T-helper 1 cell treated with Interleukin-12 subunit alpha and Interleukin-12 subunit beta and Interleukin-4 antibody, amounts not matched to agents 30 ng/mL and 1 ng/mL, for 36 hours (primary cell): ENCODE data around the gene MX1. TPM values are rescaled to one million over a fixed set of nuclear protein-coding genes. Genes with fewer than 3 reads are reported as not detected.
"Not testable (repeated sequence)": the region's sequence is repeated elsewhere in the genome, so short reads cannot be mapped to it uniquely, and the experiment has no call there.

Experiments used
- intact Hi-C: fragments of 100-400 bp; cut with micrococcal nuclease; formaldehyde crosslinking; loops from one replicate; pipeline ENCODE4 v1.15.1; 2024
- total RNA-seq: library from RNA; stranded (reverse); gene quantifications from 2 replicates; pipeline ENCODE4 v1.2.3, GENCODE V29; 2022

The MX1 gene
- total RNA-seq, 1 donor from 2014 or later: 368 TPM

DNA sequence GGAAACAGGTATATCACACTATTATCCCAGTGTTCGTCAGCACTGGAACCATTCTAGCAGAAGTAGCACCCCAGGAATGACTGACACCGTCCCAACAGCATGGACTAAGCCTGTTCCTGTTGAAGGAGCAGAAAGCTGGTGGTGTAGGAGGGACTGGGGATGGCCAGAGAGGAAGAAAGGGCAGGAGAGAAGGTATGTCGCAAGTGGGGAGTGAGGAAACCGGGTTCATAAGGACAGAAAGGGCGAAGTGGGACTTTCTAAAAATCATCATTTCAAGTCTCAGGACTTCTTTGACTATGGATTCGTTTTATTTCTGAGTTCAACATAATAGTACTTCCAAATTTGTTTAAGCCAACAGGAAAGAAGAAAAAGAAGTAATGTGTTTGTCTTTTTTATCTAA, 19.7 kb upstream of the MX1 start:
- intact Hi-C loops: no loop called here

GRCh38 chr21:41407541-41408460, 18.2 kb upstream of the MX1 start:
- intact Hi-C loops: no loop called here

GRCh38 chr21:41410361-41410760, 15.7 kb upstream of the MX1 start:
- intact Hi-C loops: no loop called here

DNA sequence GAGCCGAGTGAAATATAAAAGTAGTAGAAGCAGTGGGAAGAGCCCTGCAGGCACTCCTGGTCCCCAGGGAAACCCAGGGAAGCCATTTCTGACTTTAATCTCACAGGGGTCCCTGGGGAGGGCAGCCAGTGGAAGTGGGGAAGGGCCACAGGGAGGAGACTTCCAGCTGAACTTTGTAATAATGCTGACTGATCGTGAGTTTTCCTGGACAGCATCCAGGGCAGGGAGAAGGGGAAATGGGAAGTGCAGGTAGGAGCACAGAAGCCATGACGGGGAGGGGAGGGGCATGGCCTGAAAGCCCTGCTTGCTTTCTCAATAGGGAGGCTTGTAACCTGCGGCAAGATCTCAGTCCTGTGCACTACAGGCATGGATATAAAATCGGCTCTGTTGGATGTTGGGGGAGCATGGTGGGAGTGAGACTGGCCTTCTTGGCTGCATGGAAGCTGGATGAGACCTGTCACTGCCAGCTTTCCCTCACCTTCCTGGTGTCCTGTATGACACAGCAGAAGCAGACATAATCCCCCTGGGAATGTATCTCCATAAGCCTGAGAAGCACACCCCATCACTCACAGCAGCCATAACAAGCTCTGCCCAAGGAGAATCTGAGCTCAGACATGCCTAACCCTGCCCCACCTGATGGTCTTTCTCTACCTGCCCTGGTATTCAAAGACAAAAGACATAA, 15.1 kb upstream of the MX1 start:
- intact Hi-C loops: no loop called here

GRCh38 chr21:41411449-41412089, 14.5 kb upstream of the MX1 start:
- intact Hi-C loops: no loop called here

DNA sequence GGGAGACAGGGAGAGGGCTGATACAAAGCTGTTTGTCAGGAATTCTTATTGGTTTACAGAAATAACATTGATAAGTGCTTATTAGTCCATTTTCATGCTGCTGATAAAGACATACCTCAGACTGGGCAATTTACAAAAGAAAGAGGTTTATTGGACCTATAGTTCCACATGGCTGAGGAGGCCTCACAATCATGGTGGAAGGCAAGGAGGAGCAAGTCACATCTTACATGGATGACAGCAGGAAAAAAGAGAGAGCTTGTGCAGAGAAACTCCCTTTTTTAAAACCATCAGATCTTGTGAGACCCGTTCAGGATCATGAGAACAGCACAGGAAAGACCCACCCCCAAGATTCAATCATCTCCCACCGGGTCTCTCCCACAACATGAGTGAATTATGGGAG, 8.5 kb upstream of the MX1 start:
- intact Hi-C loops: not testable (repeated sequence)

DNA sequence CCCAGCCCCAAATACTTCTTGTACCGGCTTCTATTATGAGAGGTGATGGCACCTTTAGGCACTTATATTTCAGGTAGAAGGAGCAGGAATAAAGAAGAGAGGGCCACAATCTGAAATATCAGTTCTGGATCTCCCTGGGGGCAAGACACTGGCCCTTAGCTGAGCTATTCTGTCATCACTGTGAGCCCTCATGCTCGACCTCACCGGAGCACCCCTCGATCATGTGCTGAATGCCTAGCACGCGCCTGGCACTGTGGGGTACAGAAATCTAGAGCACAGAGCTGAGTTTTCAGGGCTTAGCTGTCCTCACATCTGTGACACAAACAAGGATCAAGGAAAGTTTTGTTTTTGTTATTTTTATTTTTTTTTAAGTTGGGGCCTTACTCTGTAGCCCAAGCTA, 7.6 kb upstream of the MX1 start:
- intact Hi-C loops: no loop called here

- intact Hi-C loops: no loop called here
These were observed 6.9 kb upstream of the MX1 start for GRCh38 chr21:41418956-41419680.

GRCh38 chr21:41419921-41420862, 5.8 kb upstream of the MX1 start:
- intact Hi-C loops: loop anchor here (1.0 to 10.0 kb wide), 3 partner anchors 58 to 985 kb away; partner anchors contain the start of genes MX2 and UBASH3A

GRCh38 chr21:41420998-41421397, 5.0 kb upstream of the MX1 start:
- intact Hi-C loops: loop anchor here (1.0 to 10.0 kb wide), 3 partner anchors 59 to 984 kb away; partner anchors contain the start of genes MX2 and UBASH3A

- intact Hi-C loops: loop anchor here (10.0 kb wide), 2 partner anchors 812 to 982 kb away; partner anchors contain the start of gene UBASH3A
These were observed 3.3 kb upstream of the MX1 start for GRCh38 chr21:41422546-41423304.

- intact Hi-C loops: loop anchor here (10.0 kb wide), 2 partner anchors 812 to 982 kb away; partner anchors contain the start of gene UBASH3A
These were observed 2.8 kb upstream of the MX1 start for GRCh38 chr21:41423305-41423636.

DNA sequence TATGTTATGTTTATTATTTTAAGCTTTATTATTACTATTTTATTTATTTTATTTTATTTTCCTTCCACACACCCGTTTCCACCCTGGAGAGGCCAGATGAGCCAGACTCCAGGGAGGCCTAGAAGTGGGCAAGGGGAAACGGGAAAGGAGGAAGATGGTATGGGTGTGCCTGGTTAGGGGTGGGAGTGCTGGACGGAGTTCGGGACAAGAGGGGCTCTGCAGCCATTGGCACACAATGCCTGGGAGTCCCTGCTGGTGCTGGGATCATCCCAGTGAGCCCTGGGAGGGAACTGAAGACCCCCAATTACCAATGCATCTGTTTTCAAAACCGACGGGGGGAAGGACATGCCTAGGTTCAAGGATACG, 468 bp upstream of the MX1 start:
- intact Hi-C loops: loop anchor here (5.0 to 10.0 kb wide), 3 partner anchors 577 to 979 kb away; partner anchors contain the start of gene UBASH3A

DNA sequence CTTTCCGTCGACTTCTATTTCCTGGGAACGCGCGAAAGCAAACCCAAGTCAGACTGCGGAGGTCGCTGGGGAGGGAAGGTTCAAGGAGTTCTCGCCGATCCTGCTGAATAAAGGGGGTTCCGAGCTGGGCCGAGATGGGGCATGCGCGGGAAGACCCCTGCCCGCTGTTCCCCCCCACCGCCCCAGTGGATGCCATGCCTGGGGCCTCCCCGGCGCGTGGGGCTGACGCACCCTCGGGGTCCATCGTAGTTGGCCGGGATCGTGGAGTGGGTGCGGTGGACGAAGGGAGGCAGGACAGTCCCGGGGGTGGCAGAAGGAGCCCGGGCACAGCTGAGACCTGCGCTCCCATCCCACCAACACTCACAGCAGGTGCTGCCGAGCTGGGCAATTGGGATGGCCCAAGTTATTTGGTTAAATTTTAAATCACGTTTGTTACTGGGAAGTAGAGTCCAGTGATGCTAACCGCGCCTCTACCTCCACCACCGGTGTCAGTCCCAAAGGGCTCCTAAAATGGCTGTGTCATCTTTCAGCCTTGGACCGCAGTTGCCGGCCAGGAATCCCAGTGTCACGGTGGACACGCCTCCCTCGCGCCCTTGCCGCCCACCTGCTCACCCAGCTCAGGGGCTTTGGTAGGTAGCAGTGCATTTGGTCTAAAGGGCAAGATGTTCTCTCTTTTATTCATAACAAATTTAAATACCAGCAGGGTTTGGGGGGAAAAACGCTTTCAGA, 801 bp downstream of the MX1 start:
- intact Hi-C loops: loop anchor here (1.0 to 10.0 kb wide), 7 partner anchors 56 to 978 kb away; partner anchors contain the start of genes BACE2, MX2 and UBASH3A

GRCh38 chr21:41427556-41427955, 1.5 kb downstream of the MX1 start:
- intact Hi-C loops: loop anchor here (2.0 to 10.0 kb wide), 5 partner anchors 57 to 977 kb away; partner anchors contain the start of genes BACE2 and UBASH3A

GRCh38 chr21:41428311-41428710, 2.3 kb downstream of the MX1 start:
- intact Hi-C loops: loop anchor here (5.0 to 10.0 kb wide), 3 partner anchors 574 to 976 kb away; partner anchors contain the start of gene UBASH3A

- intact Hi-C loops: loop anchor here (5.0 to 10.0 kb wide), 3 partner anchors 573 to 976 kb away; partner anchors contain the start of gene UBASH3A
These were observed 2.8 kb downstream of the MX1 start for GRCh38 chr21:41428847-41429246.

- intact Hi-C loops: loop anchor here (5.0 to 10.0 kb wide), 3 partner anchors 573 to 975 kb away; partner anchors contain the start of gene UBASH3A
These were observed 3.3 kb downstream of the MX1 start for GRCh38 chr21:41429305-41429704.
